Measurements from ENCODE around the gene CAT. TPM values are rescaled to one million over a fixed set of nuclear protein-coding genes. Genes with fewer than 3 reads are reported as not detected.
A peak's percentile ranks its signal among the peaks of the same experiment; 100 is the strongest.

Gene CAT
- total and polyA plus RNA-seq, 9 of the 15 experiments (the other 6 are each of a cell fraction or from before 2014, with no cell fraction given): 86.7 to 183 (median 114) TPM

GRCh38 chr11:34426766-34427185 is 12.0 kb upstream of the CAT start (continued):
- no peak for TF ChIP-seq ARID2 (IDR thresholded peaks at IDR 0.05)
- TF ChIP-seq ETV1 (tag; conservative IDR thresholded peaks at IDR 0.05; ENCODE audit: low read depth): 0 out of 2 replicates have a peak, but pooled peaks have one; percentile 10
- TF ChIP-seq ZBTB49 (CRISPR knock-in tag; IDR thresholded peaks at IDR 0.05; ENCODE audit: borderline replicate concordance): no peak
- no peak for TF ChIP-seq ZNF121 (CRISPR knock-in tag; conservative IDR thresholded peaks at IDR 0.05)
- no peak for TF ChIP-seq PREB (CRISPR knock-in tag; IDR thresholded peaks at IDR 0.05)
- TF ChIP-seq EP400 (IDR thresholded peaks at IDR 0.05): 0 out of 2 replicates have a peak, but pooled peaks have one; percentile 1
- TF ChIP-seq CBFA2T3 (IDR thresholded peaks at IDR 0.05): peak; percentile 38
- no peak for TF ChIP-seq PRPF4 (IDR thresholded peaks at IDR 0.05; ENCODE audit: insufficient read depth, low read depth, low read length, poor library complexity, severe bottlenecking)
- no peak for TF ChIP-seq FOXO4 (CRISPR knock-in tag; IDR thresholded peaks at IDR 0.05)
- TF ChIP-seq CEBPB (tag; IDR thresholded peaks at IDR 0.05): no peak
- peak; percentile 23; the same call in 1 of the 2 replicates for TF ChIP-seq TAL1 (IDR thresholded peaks at IDR 0.05)
- TF ChIP-seq RBM14 (IDR thresholded peaks at IDR 0.05; ENCODE audit: borderline replicate concordance, insufficient read depth, low read depth, low read length): no peak
- TF ChIP-seq PRDM10 (IDR thresholded peaks at IDR 0.05; ENCODE audit: partially characterized antibody): peak; percentile 15
